GM19240 (cell line): ENCODE data around the gene LINC00632.

ENCODE experiments used
- DNase-seq: peaks from one replicate; pipeline ENCODE4 v3.0.0; 2011; ENCODE audit warnings: low spot score; ENCODE audit not compliant: insufficient read length

Gene LINC00632

DNA sequence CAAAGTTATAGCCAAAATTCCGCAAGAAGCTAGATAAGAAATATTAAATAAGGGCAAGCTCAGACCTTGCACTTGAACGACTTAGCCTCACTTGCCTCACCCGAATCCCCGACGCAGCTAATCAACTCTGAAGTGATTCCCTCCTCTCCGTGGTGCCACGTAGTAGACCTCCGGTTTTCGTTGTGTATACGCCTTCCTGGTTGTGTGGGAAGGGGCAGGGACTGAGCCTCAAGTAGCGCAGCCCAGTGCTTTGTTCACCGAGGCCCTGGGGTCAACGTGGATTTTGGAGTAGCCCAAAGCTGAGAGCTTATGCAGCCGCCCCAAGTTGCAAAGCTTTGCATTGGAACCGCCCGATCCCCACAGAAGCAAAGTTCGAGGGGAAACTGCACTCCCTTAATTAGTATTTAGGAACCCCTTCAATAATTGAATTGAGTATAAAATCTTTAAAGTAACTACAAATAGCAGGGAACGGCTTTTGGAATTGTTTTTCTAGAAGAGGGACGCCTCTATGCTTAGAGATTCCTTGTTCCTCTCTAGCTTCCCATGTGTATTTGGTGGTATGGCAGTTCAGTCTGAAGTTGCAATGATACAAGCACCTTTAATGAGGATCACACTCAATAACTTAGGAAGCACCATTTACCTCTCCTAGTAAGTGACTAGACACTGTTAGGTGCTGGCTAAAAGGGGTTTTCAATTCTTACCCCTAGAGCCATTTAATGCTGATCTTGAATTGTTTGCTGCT is 55.7 kb downstream of the LINC00632 start:
- no peak for DNase-seq

DNA sequence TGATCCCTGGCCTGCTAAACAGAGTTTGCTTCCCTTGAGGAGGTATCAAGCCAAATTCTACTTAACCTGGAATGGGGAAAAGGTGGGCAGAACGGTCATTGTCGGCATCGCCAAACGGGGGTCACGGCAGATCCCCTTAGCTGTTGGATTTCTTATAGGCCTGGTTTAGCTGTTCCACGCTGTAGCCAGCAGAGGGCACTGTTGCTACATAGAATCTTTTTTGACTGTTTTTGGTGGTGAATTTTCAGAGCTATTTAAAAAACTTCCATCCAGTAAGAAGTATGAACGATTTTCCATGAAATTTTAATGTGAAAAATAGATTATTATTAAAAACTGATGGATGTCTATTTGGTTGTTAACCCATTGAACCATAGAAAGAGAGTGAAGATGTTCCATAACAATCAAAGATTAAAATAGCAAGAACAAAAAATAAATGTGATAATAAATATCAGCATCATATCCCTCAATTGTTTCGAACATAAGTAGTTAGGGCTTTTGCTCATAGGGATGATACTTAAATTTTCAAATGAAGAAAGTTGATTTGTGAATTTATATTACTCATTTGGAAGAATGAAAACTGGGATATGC is 56.6 kb downstream of the LINC00632 start:
- no peak for DNase-seq

DNA sequence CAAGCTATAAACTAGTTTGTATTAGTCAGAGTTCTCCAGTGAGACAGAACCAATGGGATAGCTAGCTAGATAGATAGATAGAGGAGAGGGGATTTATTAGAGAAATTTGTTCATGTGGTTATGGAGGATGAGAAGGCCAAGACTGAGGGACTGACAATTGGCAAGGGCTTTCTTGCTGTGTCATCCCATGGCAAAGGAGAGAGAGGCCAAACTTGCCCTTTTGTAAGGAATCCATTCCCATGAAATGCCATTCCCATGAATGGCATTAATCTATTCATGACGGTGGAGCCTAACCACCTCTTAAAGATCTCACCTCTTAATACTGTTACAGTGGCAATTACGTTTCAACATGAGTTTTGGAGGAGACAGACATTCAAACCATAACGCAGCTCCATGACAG is 58.1 kb downstream of the LINC00632 start:
- no peak for DNase-seq

DNA sequence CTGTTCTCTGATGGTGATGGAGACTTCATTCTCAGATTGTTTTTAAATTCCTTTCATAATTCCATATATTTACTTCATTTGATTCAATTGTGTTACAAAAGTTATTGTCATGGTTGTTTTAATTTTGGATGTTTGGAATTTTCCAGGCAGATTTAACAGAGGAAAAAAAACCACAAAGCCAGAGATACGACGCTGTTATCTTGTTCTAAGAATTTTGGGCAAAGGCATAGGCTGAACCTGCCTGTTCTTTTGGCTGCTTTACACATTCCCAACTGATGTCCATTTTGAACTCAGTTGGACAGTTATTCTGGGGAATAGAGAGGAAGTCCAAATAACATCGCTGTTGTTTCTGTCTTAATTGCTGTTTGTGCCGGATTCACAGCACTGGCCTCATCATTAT is 65.7 kb downstream of the LINC00632 start:
- DNase-seq: no peak

DNA sequence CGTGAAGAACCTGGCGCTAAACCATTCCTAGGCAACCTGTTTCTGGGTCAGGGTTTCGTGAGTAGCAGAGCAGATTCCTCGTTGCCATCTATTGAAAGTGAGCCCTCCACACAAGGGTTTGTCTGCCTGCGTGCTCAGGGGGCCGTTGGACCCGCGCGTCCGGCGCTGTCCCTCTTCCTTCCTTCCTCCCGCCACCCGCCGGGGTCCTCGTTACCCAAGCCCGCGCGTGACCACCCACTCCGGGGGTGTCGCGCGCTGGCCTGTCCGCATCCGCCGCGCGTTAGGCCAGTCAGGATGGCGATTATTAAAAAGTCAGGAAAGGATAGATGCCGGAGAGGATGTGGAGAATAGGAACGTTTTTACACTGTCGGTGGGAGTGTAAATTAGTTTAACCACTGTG is 66.8 kb downstream of the LINC00632 start:
- DNase-seq: no peak

DNA sequence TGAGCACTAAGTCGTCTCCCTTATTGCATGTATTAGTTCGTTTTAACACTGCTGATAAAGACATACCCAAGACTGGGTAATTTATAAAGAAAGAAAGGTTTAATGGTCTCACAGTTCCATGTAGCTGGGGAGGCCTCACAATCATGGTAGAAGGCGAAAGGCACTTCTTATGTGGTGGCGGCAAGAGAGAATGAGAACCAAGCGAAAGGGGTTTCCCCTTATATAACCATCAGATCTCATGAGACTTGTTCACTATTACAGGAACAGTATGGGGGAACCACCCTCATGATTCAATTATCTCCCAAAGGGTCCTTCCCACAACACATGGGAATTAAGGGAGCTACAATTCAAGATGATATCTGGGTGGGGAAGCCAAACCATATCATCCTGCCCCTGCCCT is 85.1 kb downstream of the LINC00632 start:
- no peak for DNase-seq

DNA sequence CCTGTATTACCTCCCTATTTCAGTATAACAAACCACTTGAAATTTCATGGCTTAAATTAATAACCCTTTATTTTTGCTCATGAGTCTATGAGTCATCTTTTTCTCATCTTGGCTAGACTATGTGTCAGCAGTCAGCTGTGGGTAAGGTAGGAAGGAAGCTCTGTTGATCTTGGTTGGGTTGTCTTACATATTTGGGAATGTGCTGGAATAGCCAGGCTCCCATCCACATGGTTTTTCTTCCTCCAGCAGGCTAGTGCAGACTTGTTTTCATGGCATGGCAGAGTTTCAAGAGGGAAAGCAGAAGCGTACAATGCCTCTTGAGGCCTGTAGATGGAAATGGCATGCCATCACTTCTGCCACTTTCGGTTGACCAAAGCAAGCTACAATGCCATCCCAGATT is 89.7 kb downstream of the LINC00632 start:
- DNase-seq: no peak

DNA sequence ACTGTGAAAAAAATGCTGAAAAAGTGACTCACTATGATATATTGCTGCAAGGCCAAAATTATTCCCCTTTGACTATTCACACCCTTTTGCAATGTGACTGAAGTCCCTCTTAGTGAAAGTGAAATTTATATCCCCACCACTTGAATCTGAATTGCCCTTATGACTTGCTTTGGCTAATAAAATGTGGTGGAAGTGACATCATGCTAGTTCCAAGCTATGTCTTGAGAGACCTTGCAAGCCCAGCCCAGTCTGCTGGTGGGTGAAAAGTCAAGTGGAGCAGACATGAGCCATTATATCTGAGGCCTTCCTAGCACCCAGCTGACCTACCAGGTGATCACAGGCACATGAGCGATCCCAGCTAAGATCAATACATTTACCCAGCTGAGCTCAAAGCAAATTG is 94.7 kb downstream of the LINC00632 start:
- no peak for DNase-seq

DNA sequence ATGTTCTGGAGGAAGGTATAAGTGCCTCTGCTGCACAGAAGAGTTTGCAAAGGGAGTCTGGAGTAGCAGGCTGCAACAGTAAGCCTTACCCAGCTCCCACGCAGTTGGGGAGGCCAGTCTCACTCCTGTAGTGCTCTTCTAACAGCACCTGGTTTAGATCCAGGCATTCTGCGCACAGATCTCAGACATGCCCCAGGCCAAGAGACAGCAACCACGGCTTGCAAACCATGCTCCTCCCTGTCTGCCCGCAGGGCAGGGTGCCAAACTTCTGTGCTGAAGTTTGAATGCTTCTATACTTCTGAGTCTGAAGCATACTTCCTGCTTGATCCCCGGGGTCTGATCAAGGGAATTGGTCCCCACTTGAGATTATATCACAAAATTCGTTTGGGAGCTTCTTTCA is 106.3 kb downstream of the LINC00632 start:
- no peak for DNase-seq

DNA sequence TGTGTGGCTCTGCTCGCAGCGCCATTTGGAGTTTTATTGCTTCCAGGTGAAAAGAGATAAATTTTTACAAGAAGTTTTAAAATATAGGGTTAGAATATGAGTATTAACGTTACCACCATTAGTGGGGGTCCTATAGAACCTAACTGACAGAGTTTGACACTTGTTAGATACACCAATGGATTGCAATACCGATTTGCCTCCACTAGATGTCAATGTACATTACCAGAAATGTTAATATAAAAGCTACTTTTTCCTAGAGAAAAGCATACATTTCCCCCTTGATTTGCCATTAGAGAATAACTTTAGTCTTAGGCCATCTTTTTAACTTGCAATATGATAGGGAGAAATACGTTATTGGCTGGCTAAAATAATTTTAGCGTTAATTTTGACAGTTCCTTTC is 108.4 kb downstream of the LINC00632 start:
- DNase-seq: no peak

DNA sequence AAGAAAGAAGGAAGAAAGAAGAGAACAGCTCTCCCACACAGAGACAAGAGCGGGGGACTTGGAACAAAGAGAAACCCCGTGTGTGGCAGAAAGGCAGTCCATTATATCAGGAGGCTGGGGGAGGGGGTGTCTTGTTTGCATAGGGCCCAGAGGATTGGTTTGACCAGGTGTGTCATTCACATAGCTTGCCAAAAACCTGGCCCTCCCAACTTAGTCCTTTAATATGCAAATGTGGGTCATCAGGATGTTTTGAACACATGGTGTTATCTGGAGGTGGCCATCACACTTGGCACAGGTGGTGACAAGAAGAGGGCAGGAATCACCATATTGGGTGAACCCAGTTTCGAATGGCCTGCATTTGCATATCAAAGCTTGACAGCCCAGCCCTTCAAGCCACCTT is 111.7 kb downstream of the LINC00632 start:
- no peak for DNase-seq

DNA sequence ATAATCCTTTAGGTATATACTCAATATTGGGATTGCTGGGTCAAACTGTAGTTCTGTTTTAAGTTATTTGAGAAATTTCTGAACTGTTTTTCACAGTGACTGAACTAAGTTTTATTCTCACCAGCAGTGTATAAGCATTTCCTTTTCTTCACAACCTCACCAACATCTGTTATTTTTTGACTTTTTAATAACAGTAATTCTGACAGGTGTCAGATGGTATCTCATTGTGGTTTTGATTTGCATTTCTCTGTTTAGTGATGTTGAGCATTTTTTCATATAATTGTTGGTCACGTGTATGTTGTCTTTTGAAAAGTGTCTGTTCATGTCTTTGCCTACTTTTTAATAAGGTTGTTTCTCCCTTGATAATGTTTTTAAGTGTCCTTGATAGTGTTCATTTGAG is 112.6 kb downstream of the LINC00632 start:
- no peak for DNase-seq

DNA sequence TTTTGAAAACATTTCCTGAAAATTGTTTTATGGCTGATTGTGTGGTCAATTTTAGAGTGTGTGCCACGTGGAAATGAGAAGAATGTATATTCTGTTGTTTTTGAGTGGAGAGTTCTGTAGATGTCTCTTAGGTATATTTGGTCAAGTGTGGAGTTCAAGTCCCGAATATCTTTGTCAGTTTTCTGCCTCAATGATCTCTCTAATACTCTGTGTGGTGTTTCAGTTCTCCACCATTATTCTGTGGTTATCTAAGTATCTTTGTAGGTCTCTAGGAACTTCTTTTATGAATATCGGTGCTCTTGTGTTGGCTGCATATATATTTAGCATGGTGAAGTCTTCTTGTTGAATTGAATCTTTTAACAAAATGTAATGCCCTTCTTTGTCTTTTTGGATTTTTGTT is 113.3 kb downstream of the LINC00632 start:
- no peak for DNase-seq

DNA sequence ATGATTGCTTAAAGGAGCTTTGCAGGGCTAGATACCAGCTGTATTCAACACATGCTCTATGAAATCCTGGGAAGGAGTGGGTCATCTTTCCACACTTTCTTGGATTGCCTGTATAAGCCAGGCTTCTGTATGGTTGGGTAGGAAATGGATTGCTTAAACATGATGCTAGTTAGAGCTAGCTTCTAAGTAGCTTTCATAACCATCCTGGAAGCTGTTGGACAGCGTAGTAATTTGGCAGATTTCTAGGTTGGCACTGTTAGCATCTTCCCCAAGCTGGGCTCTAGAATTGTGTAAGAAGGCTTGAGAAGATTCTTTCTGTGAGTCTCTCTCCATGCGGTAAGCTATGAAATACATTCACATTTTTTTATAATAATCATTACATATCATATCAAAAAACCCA is 127.3 kb downstream of the LINC00632 start:
- no peak for DNase-seq
